HepG2 (cell line): ENCODE measurements around the gene GJA5. TPM values are rescaled to one million over a fixed set of nuclear protein-coding genes. Genes with fewer than 3 reads are reported as not detected.

Source experiments
- ATF4 ChIP-seq, 2 experiments: fragments of 450-650 bp in 1 of 2; sonication (generic) in 1 of 2; formaldehyde crosslinking; IDR thresholded peaks; 2 replicates each; pipeline versions ENCODE4 v1.5.0 to v1.8.0; 2020 to 2022; ENCODE audit warnings: mild to moderate bottlenecking in 1 of 2, missing genetic modification reagents in 1 of 2
- DZIP1 ChIP-seq: sonication (generic); formaldehyde crosslinking; IDR thresholded peaks from 2 replicates; pipeline ENCODE4 v1.5.0; 2020; ENCODE audit warnings: mild to moderate bottlenecking, missing genetic modification reagents
- FOXC1 ChIP-seq: sonication (generic); formaldehyde crosslinking; IDR thresholded peaks from 2 replicates; pipeline ENCODE4 v1.8.0; 2022; ENCODE audit warnings: mild to moderate bottlenecking, missing genetic modification reagents, borderline replicate concordance
- GMEB2 ChIP-seq: IDR thresholded peaks from 2 replicates; pipeline ENCODE4 v1.6.1; 2016; ENCODE audit warnings: missing biosample characterization, missing genetic modification reagents, low read depth
- HDAC6 ChIP-seq: fragments of 200-600 bp; sonication (generic); IDR thresholded peaks from 2 replicates; pipeline ENCODE4 v1.7.0; 2017; ENCODE audit warnings: mild to moderate bottlenecking, antibody characterized with exemption, low read length, low read depth
- LRRFIP1 ChIP-seq: sonication (generic); formaldehyde crosslinking; conservative IDR thresholded peaks from 2 replicates; pipeline ENCODE4 v1.4.0; 2020; ENCODE audit warnings: missing genetic modification reagents
- NFIC ChIP-seq: IDR thresholded peaks from 2 replicates; pipeline ENCODE4 v1.6.1; 2012; ENCODE audit warnings: mild to moderate bottlenecking, low read length, inconsistent platforms
- PBX2 ChIP-seq: IDR thresholded peaks from 2 replicates; pipeline ENCODE4 v1.6.1; 2016; ENCODE audit warnings: control low read depth
- PRMT3 ChIP-seq: sonication (generic); formaldehyde crosslinking; IDR thresholded peaks from 2 replicates; pipeline ENCODE4 v1.8.1; 2022; ENCODE audit warnings: low read depth, mild to moderate bottlenecking, moderate library complexity, missing genetic modification reagents, borderline replicate concordance
- TAF1 ChIP-seq: sonication (generic); formaldehyde crosslinking; IDR thresholded peaks from 2 replicates; pipeline ENCODE4 v1.4.0; 2020; ENCODE audit warnings: missing genetic modification reagents
- THYN1 ChIP-seq: sonication (generic); formaldehyde crosslinking; IDR thresholded peaks from 2 replicates; pipeline ENCODE4 v1.8.1; 2023; ENCODE audit warnings: low read depth, mild to moderate bottlenecking, moderate library complexity, missing genetic modification reagents, borderline replicate concordance
- ZEB1 ChIP-seq: IDR thresholded peaks from 2 replicates; pipeline ENCODE4 v1.6.1; 2012; ENCODE audit warnings: mild to moderate bottlenecking, low read depth, inconsistent platforms; ENCODE audit not compliant: insufficient replicate concordance
- ZNF335 ChIP-seq: sonication (generic); formaldehyde crosslinking; IDR thresholded peaks from 2 replicates; pipeline ENCODE4 v1.4.0; 2020; ENCODE audit warnings: missing genetic modification reagents
- ZNF670 ChIP-seq: sonication (generic); formaldehyde crosslinking; IDR thresholded peaks from 2 replicates; pipeline ENCODE4 v1.8.0; 2022; ENCODE audit warnings: mild to moderate bottlenecking, missing genetic modification reagents, borderline replicate concordance
- ZNF672 ChIP-seq: sonication (generic); formaldehyde crosslinking; IDR thresholded peaks from 2 replicates; pipeline ENCODE4 v1.8.1; 2022; ENCODE audit warnings: missing genetic modification reagents
- polyA plus RNA-seq, 8 experiments: library from polyadenylated mRNA; depleted of rRNA in 3 of 8; stranded (reverse) in 7 of 8; unstranded in 1 of 8; fragments of >200 nt; fragmentation: Illumina TruSeq in 4 of 8; extraction: Trizol in 4 of 8; gene quantifications; 2 replicates each; pipeline versions ENCODE4 v1.2.1 to v1.2.3, GENCODE V29; 2011 to 2016; ENCODE audit warnings: low read depth in 4 of 8, missing spikeins in 1 of 8, mixed read lengths in 1 of 8; ENCODE audit not compliant: insufficient read depth in 1 of 8
- total RNA-seq, 5 experiments: library from RNA; depleted of rRNA; stranded (reverse); fragments of >200 nt; fragmentation: Illumina TruSeq; extraction: Trizol; gene quantifications; 2 replicates each; pipeline ENCODE4 v1.2.3, GENCODE V29; 2016; ENCODE audit warnings: low read depth in 1 of 5

The GJA5 gene
- total and polyA plus RNA-seq, 2 of the 13 experiments (the other 11 are each of a cell fraction or from before 2014, with no cell fraction given): not detected

GRCh38 chr1:147717051-147717705 is 43.2 kb downstream of the GJA5 start (continued):
- TF ChIP-seq PBX2 (CRISPR knock-in tag) (no peak), ZEB1 (peak; percentile 84), HDAC6 (no peak), ZNF335 (CRISPR knock-in tag) (0 out of 2 replicates have a peak, but pooled peaks have one; percentile 33), GMEB2 (CRISPR knock-in tag) (no peak), NFIC (peak; percentile 39; the same call in 1 of the 2 replicates), TAF1 (no peak), ZNF670 (CRISPR knock-in tag) (peak; percentile 81; the same call in 1 of the 2 replicates), LRRFIP1 (CRISPR knock-in tag) (no peak), THYN1 (CRISPR knock-in tag) (no peak), PRMT3 (no peak), DZIP1 (CRISPR knock-in tag) (no peak), ZNF672 (CRISPR knock-in tag) (no peak), FOXC1 (no peak), ATF4 (CRISPR knock-in tag; IDR thresholded peaks at IDR 0.05) (peak in 1 of 2 experiments; percentile 43; a peak in 1 of 4 replicates)
